ENCODE measurements around the gene GPC4. TPM values are rescaled to one million over a fixed set of nuclear protein-coding genes. Genes with fewer than 3 reads are reported as not detected.
"Not testable (repeated sequence)": the region's sequence is repeated elsewhere in the genome, so short reads cannot be mapped to it uniquely, and the experiment has no call there.

Gene GPC4
- total RNA-seq, 2 donors from 2014 or later: 17.3 to 19.2 TPM

DNA sequence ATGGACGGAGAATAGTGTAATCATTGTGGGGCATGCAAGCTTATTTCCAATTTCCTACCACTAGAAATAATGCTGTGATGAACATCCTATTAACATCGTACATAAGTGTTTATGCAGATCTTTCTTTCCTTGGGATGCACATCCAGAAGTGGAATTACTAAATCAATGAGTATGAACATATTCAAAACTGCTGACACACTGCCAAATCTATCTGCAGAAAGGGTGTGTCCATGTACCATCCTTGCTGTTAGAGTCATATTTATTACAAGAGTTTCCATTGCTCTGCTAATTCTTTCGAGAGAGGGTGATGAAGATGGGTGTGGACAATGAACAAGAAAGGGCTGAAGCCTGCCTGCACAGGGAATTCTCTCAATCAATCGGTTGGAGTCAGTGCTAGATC is 82.6 kb downstream of the GPC4 start:
- no peak for DNase-seq (ENCODE audit: low spot score)
- intact Hi-C loops (cut with DNase I): loop anchor here in 1 of 2 donors (5.0 to 10.0 kb wide), 2 partner anchors 82 to 335 kb away; partner anchors contain the start of gene GPC4

- intact Hi-C loops (cut with DNase I): loop anchor here in 1 of 2 donors (5.0 to 10.0 kb wide), 2 partner anchors 84 to 336 kb away; partner anchors contain the start of gene GPC4
- no peak for DNase-seq (ENCODE audit: low spot score)
These were observed 84.3 kb downstream of the GPC4 start for GRCh38 chrX:133330956-133331355.

GRCh38 chrX:133325422-133325821 is 89.9 kb downstream of the GPC4 start:
- no peak for DNase-seq (ENCODE audit: low spot score)
- intact Hi-C loops (cut with DNase I): no loop called here

- intact Hi-C loops (cut with DNase I): no loop called here
- no peak for DNase-seq (ENCODE audit: low spot score)
These were observed 91.9 kb downstream of the GPC4 start for GRCh38 chrX:133323431-133323830.

DNA sequence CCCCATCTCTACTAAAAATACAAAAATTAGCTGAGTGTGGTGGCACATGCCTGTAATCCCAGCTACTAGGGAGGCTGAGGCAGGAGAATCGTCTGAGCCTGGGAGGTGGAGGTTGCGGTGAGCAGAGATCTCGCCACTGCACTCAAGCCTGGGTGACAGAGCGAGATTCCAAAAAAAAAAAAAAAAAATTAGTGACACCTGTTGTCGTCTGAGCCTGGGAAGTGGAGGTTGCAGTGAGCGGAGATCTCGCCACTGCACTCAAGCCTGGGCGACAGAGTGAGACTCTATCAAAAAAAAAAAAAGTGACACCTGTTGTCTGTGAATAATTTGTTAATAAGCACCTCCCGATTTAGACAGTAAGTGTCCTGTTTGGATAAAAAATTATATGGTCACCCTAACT is 93.0 kb downstream of the GPC4 start:
- intact Hi-C loops (cut with DNase I); DNase-seq (ENCODE audit: low spot score): not testable (repeated sequence)

- intact Hi-C loops (cut with DNase I): no loop called here
- DNase-seq (ENCODE audit: low spot score): no peak
These were observed 93.8 kb downstream of the GPC4 start for GRCh38 chrX:133321451-133321850.

GRCh38 chrX:133314281-133314680 is 101.0 kb downstream of the GPC4 start:
- intact Hi-C loops (cut with DNase I): no loop called here
- DNase-seq (ENCODE audit: low spot score): no peak

DNA sequence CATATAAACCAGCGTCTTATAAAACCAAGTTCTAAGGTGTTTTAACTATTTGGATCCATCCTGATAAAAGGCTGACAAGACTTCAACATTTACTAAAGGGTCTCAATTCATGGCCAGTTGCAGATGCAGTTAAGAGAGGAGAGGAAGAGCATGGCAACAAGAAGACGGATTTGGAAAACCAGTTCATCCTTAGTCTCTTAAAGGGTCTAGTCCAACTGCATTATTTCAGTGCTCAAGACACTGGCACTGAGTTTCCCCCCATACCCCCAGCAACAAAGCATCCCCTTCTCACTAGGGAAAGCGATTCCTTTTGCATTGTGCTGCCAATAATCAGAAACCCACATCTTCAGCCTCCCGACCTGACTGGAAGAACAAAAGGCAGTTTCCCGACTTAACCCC is 106.8 kb downstream of the GPC4 start:
- intact Hi-C loops (cut with DNase I): no loop called here

GRCh38 chrX:133307637-133308498 is 107.4 kb downstream of the GPC4 start:
- no peak for DNase-seq (ENCODE audit: low spot score)
- intact Hi-C loops (cut with DNase I): no loop called here

More for the DNA sequence above, 106.8 kb downstream of the GPC4 start:
- DNase-seq (ENCODE audit: low spot score): no peak

DNA sequence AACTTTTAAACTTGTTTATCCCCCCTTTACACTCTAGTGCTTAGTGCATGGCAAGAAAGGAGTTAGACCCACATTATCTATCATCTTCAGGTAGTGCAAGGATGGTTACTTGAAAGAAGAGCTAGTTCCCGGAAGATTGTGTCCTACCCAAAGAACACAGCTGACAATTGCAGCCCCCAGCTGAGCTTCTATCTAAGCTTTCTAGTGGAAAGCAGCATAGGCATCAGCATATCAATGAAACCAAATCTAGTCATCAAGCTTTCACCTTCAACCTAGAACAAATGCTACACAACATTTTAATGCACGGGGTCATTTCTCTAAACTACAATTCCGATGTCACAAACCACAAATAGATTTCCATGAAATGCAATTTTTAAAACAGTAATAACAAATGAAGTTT is 108.2 kb downstream of the GPC4 start:
- intact Hi-C loops (cut with DNase I): no loop called here
- no peak for DNase-seq (ENCODE audit: low spot score)

DNA sequence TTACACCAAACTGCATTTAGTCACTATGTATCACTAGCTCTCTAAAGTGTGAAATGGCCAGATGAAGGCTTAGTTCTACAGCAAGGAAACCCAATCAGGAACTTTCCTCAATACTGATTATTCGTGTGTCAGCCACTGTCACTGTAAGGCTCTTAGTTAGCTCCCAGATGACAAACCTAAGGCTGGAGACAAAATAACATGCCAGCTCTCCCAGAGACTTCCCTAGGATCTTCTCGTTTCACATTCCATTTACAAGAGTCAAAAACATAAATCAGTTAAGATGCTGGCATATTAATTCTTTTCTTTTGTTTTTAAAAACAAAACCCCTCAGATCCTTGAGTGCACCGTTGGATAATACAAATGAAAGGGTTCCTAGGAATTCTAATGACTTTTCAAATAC is 109.0 kb downstream of the GPC4 start:
- DNase-seq (ENCODE audit: low spot score): no peak
- intact Hi-C loops (cut with DNase I): no loop called here

- no peak for DNase-seq (ENCODE audit: low spot score)
- intact Hi-C loops (cut with DNase I): no loop called here
These were observed 109.9 kb downstream of the GPC4 start for GRCh38 chrX:133305348-133305747.

GRCh38 chrX:133302775-133303445 is 112.4 kb downstream of the GPC4 start:
- intact Hi-C loops (cut with DNase I): no loop called here
- no peak for DNase-seq (ENCODE audit: low spot score)

GRCh38 chrX:133300591-133300990 is 114.7 kb downstream of the GPC4 start:
- DNase-seq (ENCODE audit: low spot score): no peak
- intact Hi-C loops (cut with DNase I): no loop called here

GRCh38 chrX:133297284-133297683 is 118.0 kb downstream of the GPC4 start:
- intact Hi-C loops (cut with DNase I): no loop called here
- no peak for DNase-seq (ENCODE audit: low spot score)

GRCh38 chrX:133294126-133294525 is 121.2 kb downstream of the GPC4 start:
- no peak for DNase-seq (ENCODE audit: low spot score)
- intact Hi-C loops (cut with DNase I): no loop called here

- no peak for DNase-seq (ENCODE audit: low spot score)
- intact Hi-C loops (cut with DNase I): no loop called here
These were observed 125.2 kb downstream of the GPC4 start for GRCh38 chrX:133290076-133290475.

GRCh38 chrX:133287860-133288259 is 127.4 kb downstream of the GPC4 start:
- no peak for DNase-seq (ENCODE audit: low spot score)
- intact Hi-C loops (cut with DNase I): no loop called here

- intact Hi-C loops (cut with DNase I): no loop called here
- no peak for DNase-seq (ENCODE audit: low spot score)
These were observed 129.9 kb downstream of the GPC4 start for GRCh38 chrX:133285341-133285740.

GRCh38 chrX:133279112-133279730 is 136.1 kb downstream of the GPC4 start:
- intact Hi-C loops (cut with DNase I); DNase-seq (ENCODE audit: low spot score): not testable (repeated sequence)
